IMR-90 (cell line): ENCODE results near the gene ELL2. TPM values are rescaled to one million over a fixed set of nuclear protein-coding genes. Genes with fewer than 3 reads are reported as not detected.
A peak's percentile ranks its signal among the peaks of the same experiment; 100 is the strongest.

ENCODE experiments used
- ATAC-seq: fragments of 200-7000 bp; cut with Tn5 transposase; 2 replicates; pipeline ENCODE4 v1.9.1; 2020; ENCODE audit warnings: low read depth, mild to moderate bottlenecking, moderate library complexity
- BruUV-seq: library from RNA; stranded (reverse); fragments of 400-500 nt; replicated peaks from 2 replicates; lab custom pipeline; 2021; lab: Mats Ljungman, UMichigan
- CTCF ChIA-PET: fragments of 300-600 bp; formaldehyde crosslinking; extraction: SDS; loops from one replicate; lab custom pipeline; 2021; ENCODE audit warnings: antibody characterized with exemption; lab: Yijun Ruan, JAX
- POLR2A ChIA-PET: fragments of 300-600 bp; sonication (Branson Sonifier 250); formaldehyde crosslinking; loops from one replicate; lab custom pipeline; 2022; ENCODE audit warnings: antibody characterized with exemption; ENCODE audit not compliant: unreplicated experiment; lab: Charles Lee
- DNase-seq: peaks from one replicate; pipeline ENCODE4 v3.0.0; 2013
- H2AFZ ChIP-seq: replicated peaks from 2 replicates; pipeline ENCODE3; 2013; ENCODE audit warnings: low read length, mild to moderate bottlenecking; ENCODE audit not compliant: poor library complexity
- H2AK5ac ChIP-seq: 2 replicates; pipeline ENCODE4 v1.6.1; 2013; ENCODE audit warnings: low read depth, low read length, inconsistent platforms
- H2AK9ac ChIP-seq: replicated peaks from 2 replicates; pipeline ENCODE3; 2013; ENCODE audit warnings: mild to moderate bottlenecking, low read depth, low read length, moderate library complexity; ENCODE audit not compliant: poor library complexity
- H2BK120ac ChIP-seq: 2 replicates; pipeline ENCODE4 v1.6.1; 2013; ENCODE audit warnings: low read depth, low read length, inconsistent platforms
- H2BK15ac ChIP-seq: 3 replicates; pipeline ENCODE4 v1.6.1; 2013; ENCODE audit warnings: low read depth, low read length, inconsistent platforms
- H2BK20ac ChIP-seq: 2 replicates; pipeline ENCODE4 v1.6.1; 2013; ENCODE audit warnings: low read depth, mild to moderate bottlenecking, inconsistent platforms, low read length, moderate library complexity
- H2BK5ac ChIP-seq: 2 replicates; pipeline ENCODE4 v1.6.1; 2013; ENCODE audit warnings: mild to moderate bottlenecking, low read depth, low read length, inconsistent platforms; ENCODE audit not compliant: poor library complexity, severe bottlenecking
- H3K14ac ChIP-seq: replicated peaks from 2 replicates; pipeline ENCODE4 v1.6.1; 2013; ENCODE audit warnings: low read depth, low read length, inconsistent platforms
- H3K18ac ChIP-seq: 2 replicates; pipeline ENCODE4 v1.6.1; 2013; ENCODE audit warnings: low read depth, low read length, control low read depth
- H3K23ac ChIP-seq: 2 replicates; pipeline ENCODE4 v1.6.1; 2013; ENCODE audit warnings: low read depth, low read length, inconsistent platforms
- H3K27ac ChIP-seq: 2 replicates; pipeline ENCODE4 v1.5.1; 2013; ENCODE audit warnings: mild to moderate bottlenecking, control low read depth, low read length; ENCODE audit not compliant: insufficient read depth
- H3K27me3 ChIP-seq: 2 replicates; pipeline ENCODE4 v1.6.1; 2013; ENCODE audit warnings: low read length; ENCODE audit not compliant: control insufficient read depth, insufficient read depth
- H3K36me3 ChIP-seq: 2 replicates; pipeline ENCODE4 v1.6.1; 2013; ENCODE audit warnings: low read length, mixed read lengths; ENCODE audit not compliant: control insufficient read depth, insufficient read depth
- H3K4ac ChIP-seq: 2 replicates; pipeline ENCODE4 v1.6.1; 2013; ENCODE audit warnings: low read depth, low read length, inconsistent platforms
- H3K4me1 ChIP-seq: 2 replicates; pipeline ENCODE4 v1.6.1; 2013; ENCODE audit warnings: low read length, mixed read lengths; ENCODE audit not compliant: control insufficient read depth, insufficient read depth
- H3K4me2 ChIP-seq: 2 replicates; pipeline ENCODE4 v1.6.1; 2013; ENCODE audit warnings: low read depth, mild to moderate bottlenecking, control low read depth, low read length, moderate library complexity
- H3K4me3 ChIP-seq: 2 replicates; pipeline ENCODE4 v1.5.1; 2013; ENCODE audit warnings: low read depth, mild to moderate bottlenecking, control low read depth, low read length, moderate library complexity; ENCODE audit not compliant: insufficient read depth
- H3K56ac ChIP-seq: 2 replicates; pipeline ENCODE4 v1.6.1; 2013; ENCODE audit warnings: low read length, inconsistent platforms; ENCODE audit not compliant: insufficient read depth; ENCODE audit errors: extremely low read depth
- H3K79me1 ChIP-seq, 2 experiments: 2 replicates each; pipeline ENCODE4 v1.6.1; 2013; ENCODE audit warnings: low read length in 2 of 2, inconsistent platforms in 1 of 2, low read depth in 1 of 2
- H3K9ac ChIP-seq: 2 replicates; pipeline ENCODE4 v1.6.1; 2013; ENCODE audit warnings: low read depth, low read length, control low read depth
- H3K9me1 ChIP-seq: 2 replicates; pipeline ENCODE4 v1.6.1; 2013; ENCODE audit warnings: low read length, inconsistent platforms; ENCODE audit not compliant: insufficient read depth
- H3K9me3 ChIP-seq: 2 replicates; pipeline ENCODE4 v1.6.1; 2013; ENCODE audit warnings: low read length; ENCODE audit not compliant: control insufficient read depth, insufficient read depth
- H4K20me1 ChIP-seq: 2 replicates; pipeline ENCODE4 v1.6.1; 2013; ENCODE audit warnings: low read length, inconsistent platforms; ENCODE audit not compliant: insufficient read depth
- H4K5ac ChIP-seq: 2 replicates; pipeline ENCODE4 v1.6.1; 2013; ENCODE audit warnings: mild to moderate bottlenecking, low read depth, low read length, control low read depth
- H4K8ac ChIP-seq, 2 experiments: 2 replicates each; pipeline ENCODE4 v1.6.1; 2013; ENCODE audit warnings: low read depth in 2 of 2, low read length in 2 of 2, control low read depth in 1 of 2, inconsistent platforms in 1 of 2
- H4K91ac ChIP-seq: 2 replicates; pipeline ENCODE4 v1.6.1; 2013; ENCODE audit warnings: low read depth, low read length, inconsistent platforms; ENCODE audit not compliant: insufficient read depth
- BHLHE40 ChIP-seq: fragments of 150-350 bp; IDR thresholded peaks from 2 replicates; pipeline ENCODE4 v1.6.1; 2016; ENCODE audit warnings: mild to moderate bottlenecking, low read depth, low read length
- CEBPB ChIP-seq: IDR thresholded peaks from 2 replicates; pipeline ENCODE4 v1.6.1; 2012; ENCODE audit warnings: low read depth, low read length, improper control_type of control experiment
- CTCF ChIP-seq: conservative IDR thresholded peaks from 2 replicates; pipeline ENCODE4 v1.5.1; 2012; ENCODE audit warnings: mild to moderate bottlenecking, low read depth, low read length, improper control_type of control experiment
- FOS ChIP-seq: fragments of 150-350 bp; IDR thresholded peaks from 2 replicates; pipeline ENCODE4 v1.6.1; 2016; ENCODE audit warnings: low read depth, low read length
- MAFK ChIP-seq: IDR thresholded peaks from 2 replicates; pipeline ENCODE4 v1.6.1; 2012; ENCODE audit warnings: low read depth, low read length, improper control_type of control experiment
- MXI1 ChIP-seq: IDR thresholded peaks from 2 replicates; pipeline ENCODE4 v1.6.1; 2012; ENCODE audit warnings: low read depth, mild to moderate bottlenecking, low read length, moderate library complexity, borderline replicate concordance
- NFE2L2 ChIP-seq: fragments of 150-350 bp; IDR thresholded peaks from 2 replicates; pipeline ENCODE4 v1.6.1; 2016; ENCODE audit warnings: low read depth, mild to moderate bottlenecking, low read length
- POLR2A ChIP-seq: IDR thresholded peaks from 2 replicates; pipeline ENCODE4 v1.6.1; 2012; ENCODE audit warnings: mild to moderate bottlenecking, low read depth, low read length
- RAD21 ChIP-seq: IDR thresholded peaks from 2 replicates; pipeline ENCODE4 v1.6.1; 2012; ENCODE audit warnings: low read length, improper control_type of control experiment
- RCOR1 ChIP-seq: IDR thresholded peaks from 2 replicates; pipeline ENCODE4 v1.6.1; 2012; ENCODE audit warnings: mild to moderate bottlenecking, low read length, improper control_type of control experiment; ENCODE audit not compliant: insufficient replicate concordance
- RFX5 ChIP-seq: IDR thresholded peaks from 2 replicates; pipeline ENCODE4 v1.8.0; 2012; ENCODE audit warnings: low read depth, mild to moderate bottlenecking, low read length, moderate library complexity
- SMC3 ChIP-seq: fragments of 150-350 bp; IDR thresholded peaks from 2 replicates; pipeline ENCODE4 v1.6.1; 2016; ENCODE audit warnings: low read depth, mild to moderate bottlenecking, antibody characterized with exemption, low read length, moderate library complexity
- WGBS, 2 experiments: methylation state at CpG; one replicate each; pipeline versions ENCODE4 v1.1.5 to v1.1.7; 2013; ENCODE audit warnings: missing lambda C conversion rate in 2 of 2; ENCODE audit not compliant: insufficient read length in 1 of 2; ENCODE audit errors: extremely low coverage in 2 of 2; 5-methylcytosine and 5-hydroxymethylcytosine counted together
- dilution Hi-C: fragments of 300-500 bp; cut with HindIII; formaldehyde crosslinking; loops from one replicate; pipeline ENCODE4 v1.14.3; 2018; ENCODE audit warnings: low sequenced_read_pairs; ENCODE audit not compliant: unreplicated experiment
- in situ Hi-C: fragments of 300-500 bp; cut with MboI; formaldehyde crosslinking; loops from 3 replicates; pipeline ENCODE4 v1.14.3; 2019; ENCODE audit warnings: low sequenced_read_pairs, inconsistent platforms, mixed read lengths
- intact Hi-C: fragments of 100-400 bp; cut with micrococcal nuclease; formaldehyde crosslinking; loops from 2 replicates; pipeline ENCODE4 v1.10.0; 2022
- polyA plus RNA-seq, 3 experiments: library from polyadenylated mRNA; depleted of rRNA; stranded (reverse); fragments of >200 nt; gene quantifications; 2 replicates each; pipeline ENCODE4 v1.2.3, GENCODE V29; 2012; ENCODE audit warnings: low replicate concordance in 1 of 3
- total RNA-seq: library from RNA; depleted of rRNA; stranded (reverse); fragments of >200 nt; gene quantifications from 2 replicates; pipeline ENCODE4 v1.2.3, GENCODE V29; 2012

ELL2 gene
- total and polyA plus RNA-seq, 2 of the 4 experiments (the other 2 are of a cell fraction), result 61.4 to 92.5 TPM

DNA sequence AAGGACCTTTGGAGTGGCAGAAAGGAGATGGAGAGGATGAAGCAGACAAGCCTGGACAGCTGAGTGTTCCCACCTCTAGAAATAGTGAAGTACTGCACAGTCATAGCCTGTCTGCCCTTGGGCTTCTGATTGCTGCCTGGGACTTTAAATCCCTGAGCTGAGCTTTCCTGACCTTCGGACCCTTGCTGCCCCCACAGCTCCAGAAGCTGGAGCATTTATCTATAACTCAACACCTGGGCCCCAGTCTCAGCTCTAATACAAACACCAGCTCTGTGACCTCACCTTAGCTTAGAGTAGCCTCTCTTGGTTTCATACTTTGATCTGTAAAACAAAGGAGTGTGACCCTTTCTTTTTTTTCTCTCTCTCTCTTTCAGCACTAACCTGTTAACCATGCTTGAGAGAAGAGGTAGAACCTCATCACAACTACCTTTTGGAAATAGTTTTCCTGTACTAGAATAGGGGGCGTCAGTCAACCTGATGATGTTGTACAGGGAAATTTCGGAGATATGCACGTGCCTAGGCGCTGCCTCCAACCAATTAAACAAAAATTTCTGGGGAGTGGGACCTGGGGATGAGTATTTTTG lies 25.4 kb upstream of the ELL2 start:
- H3K9me1 ChIP-seq, result no peaks in the 10 kb centered on the region
- H3K9me3 ChIP-seq, result no peaks in the 10 kb centered on the region
- no peak overlapping the region for H2BK15ac ChIP-seq
- H4K5ac ChIP-seq, result peak overlapping the region; percentile 82
- no peak overlapping the region for H2AFZ ChIP-seq
- no TSS peak for BruUV-seq
- no peak overlapping the region for H2BK5ac ChIP-seq
- no peak overlapping the region for H2AK9ac ChIP-seq
- no peak overlapping the region; the same call in 1 of the 2 replicates for H4K91ac ChIP-seq
- ChIA-PET CTCF (no interaction called here), POLR2A (no interaction called here)
- ATAC-seq (no peak), DNase-seq (no peak)
- no peak overlapping the region for H3K4me3 ChIP-seq
- no peak overlapping the region for H2BK20ac ChIP-seq
- H3K18ac ChIP-seq, result peak overlapping the region; percentile 40; the same call in 1 of the 2 replicates
- no peaks in the 10 kb centered on the region for H4K20me1 ChIP-seq
- dilution Hi-C loops, result no loop called here
- 71% methylated on average over 1 of the region's 5 CpGs; no CpG with 5 or more reads in 1 of the 2 experiments for WGBS, 2 experiments
- H3K4me2 ChIP-seq, result no peak overlapping the region
- 0 out of 2 replicates have a peak overlapping the region, but pooled peaks have one; percentile 27 for H2AK5ac ChIP-seq
- H2BK120ac ChIP-seq, result no peak overlapping the region
- H3K36me3 ChIP-seq, result no peaks in the 10 kb centered on the region
- no peak overlapping the region for H3K56ac ChIP-seq
- H3K27me3 ChIP-seq, result no peaks in the 10 kb centered on the region
- no peak overlapping the region for H3K9ac ChIP-seq
- H4K8ac ChIP-seq, result no peak overlapping the region
- H3K23ac ChIP-seq, result no peak overlapping the region
- H3K4me1 ChIP-seq, result peaks cover 11% of the 10 kb centered on the region
- H3K4ac ChIP-seq, result no peak overlapping the region
- intact Hi-C loops, result no loop called here
- TF ChIP-seq FOS (no peak), CEBPB (no peak), RFX5 (no peak), RCOR1 (no peak), RAD21 (no peak), SMC3 (no peak), CTCF (no peak), MXI1 (no peak), MAFK (no peak), POLR2A (no peak), BHLHE40 (no peak), NFE2L2 (no peak)
- H3K79me1 ChIP-seq, result no peaks in the 10 kb centered on the region
- in situ Hi-C loops, result no loop called here
- H3K27ac ChIP-seq, result no peak overlapping the region
- H3K14ac ChIP-seq, result no peak overlapping the region
